WTC11 (cell line): ENCODE results near the gene ALOX15.

Experiments
- AFF4 ChIP-seq: sonication (generic); formaldehyde crosslinking; IDR thresholded peaks from 2 replicates; pipeline ENCODE4 v1.8.1; 2023; ENCODE audit warnings: mild to moderate bottlenecking, missing genetic modification reagents, borderline replicate concordance
- CREB1 ChIP-seq: sonication (generic); formaldehyde crosslinking; IDR thresholded peaks from 2 replicates; pipeline ENCODE4 v1.8.0; 2023; ENCODE audit warnings: mild to moderate bottlenecking, missing genetic modification reagents
- CTCF ChIP-seq: fragments of 200-600 bp; IDR thresholded peaks from 2 replicates; pipeline ENCODE4 v1.8.0; 2022; ENCODE audit warnings: antibody characterized with exemption
- E2F4 ChIP-seq: sonication (generic); formaldehyde crosslinking; IDR thresholded peaks from 2 replicates; pipeline ENCODE4 v1.8.1; 2022; ENCODE audit warnings: low read depth, mild to moderate bottlenecking, moderate library complexity, missing genetic modification reagents, borderline replicate concordance
- ELF4 ChIP-seq: sonication (generic); formaldehyde crosslinking; IDR thresholded peaks from 2 replicates; pipeline ENCODE4 v1.8.1; 2022; ENCODE audit warnings: low read depth, mild to moderate bottlenecking, moderate library complexity, missing genetic modification reagents
- IRF1 ChIP-seq: sonication (generic); formaldehyde crosslinking; IDR thresholded peaks from 2 replicates; pipeline ENCODE4 v1.8.0; 2023; ENCODE audit warnings: missing genetic modification reagents
- MAX ChIP-seq: sonication (generic); formaldehyde crosslinking; IDR thresholded peaks from 2 replicates; pipeline ENCODE4 v1.8.0; 2022; ENCODE audit warnings: mild to moderate bottlenecking, missing genetic modification reagents
- MLX ChIP-seq: sonication (generic); formaldehyde crosslinking; IDR thresholded peaks from 2 replicates; pipeline ENCODE4 v1.8.1; 2023; ENCODE audit warnings: mild to moderate bottlenecking, missing genetic modification reagents, moderate library complexity
- OVOL2 ChIP-seq: fragments of 250-450 bp; sonication (Bioruptor Pico); IDR thresholded peaks from 2 replicates; pipeline ENCODE4 v1.9.0; 2021; ENCODE audit warnings: mild to moderate bottlenecking, borderline replicate concordance
- PRDM15 ChIP-seq: sonication (generic); formaldehyde crosslinking; IDR thresholded peaks from 2 replicates; pipeline ENCODE4 v1.8.0; 2022; ENCODE audit warnings: missing genetic modification reagents
- SP1 ChIP-seq: sonication (generic); formaldehyde crosslinking; conservative IDR thresholded peaks from 2 replicates; pipeline ENCODE4 v1.8.1; 2022; ENCODE audit warnings: missing genetic modification reagents
- ZNF416 ChIP-seq: fragments of 250-450 bp; sonication (Bioruptor Pico); IDR thresholded peaks from 2 replicates; pipeline ENCODE4 v1.9.0; 2021; ENCODE audit warnings: mild to moderate bottlenecking, inconsistent platforms

GRCh38 chr17:4648741-4649140 is 7.3 kb upstream of the ALOX15 start:
- TF ChIP-seq CTCF (no peak), PRDM15 (CRISPR knock-in tag) (no peak), MLX (CRISPR knock-in tag) (no peak), ZNF416 (no peak), SP1 (CRISPR knock-in tag) (no peak), CREB1 (CRISPR knock-in tag) (no peak), ELF4 (CRISPR knock-in tag) (no peak), MAX (no peak), IRF1 (no peak), AFF4 (CRISPR knock-in tag) (no peak), E2F4 (CRISPR knock-in tag) (no peak), OVOL2 (CRISPR knock-in tag) (no peak)
